Hypothalamus (tissue), 51 donors: ENCODE measurements around the gene PPP1R9A.

Source experiments
- DNase-seq, 51 donors: peaks; one replicate each; lab custom pipeline; 2025; lab: John Stamatoyannopoulos, UW

The PPP1R9A gene

GRCh38 chr7:95244616-95245015 is 337.2 kb downstream of the PPP1R9A start:
- no peak for DNase-seq

- peak in 1 of 51 donors; percentile 1 for DNase-seq
Observed at GRCh38 chr7:95245828-95246500, 338.6 kb downstream of the PPP1R9A start.

- DNase-seq: peak in 36 of 51 donors; percentile 3 to 89 (median 39)
Observed at GRCh38 chr7:95246831-95247370, 339.5 kb downstream of the PPP1R9A start.

- no peak for DNase-seq
Observed at GRCh38 chr7:95250571-95250970, 343.2 kb downstream of the PPP1R9A start.

- no peak for DNase-seq
Observed at GRCh38 chr7:95251966-95252365, 344.6 kb downstream of the PPP1R9A start.

- DNase-seq: no peak
Observed at GRCh38 chr7:95253986-95254385, 346.6 kb downstream of the PPP1R9A start.

- no peak for DNase-seq
Observed at GRCh38 chr7:95255691-95256090, 348.3 kb downstream of the PPP1R9A start.

- DNase-seq: no peak
Observed at GRCh38 chr7:95261895-95262415, 354.6 kb downstream of the PPP1R9A start.

- no peak for DNase-seq
Observed at GRCh38 chr7:95262875-95263274, 355.5 kb downstream of the PPP1R9A start.

GRCh38 chr7:95263785-95264362 is 356.5 kb downstream of the PPP1R9A start:
- peak in 1 of 51 donors; percentile 5 for DNase-seq

GRCh38 chr7:95264363-95264891 is 357.0 kb downstream of the PPP1R9A start:
- no peak for DNase-seq

GRCh38 chr7:95265634-95266033 is 358.2 kb downstream of the PPP1R9A start:
- DNase-seq: no peak

- DNase-seq: no peak
Observed at GRCh38 chr7:95267754-95268153, 360.4 kb downstream of the PPP1R9A start.

GRCh38 chr7:95269640-95270039 is 362.2 kb downstream of the PPP1R9A start:
- DNase-seq: no peak

GRCh38 chr7:95276114-95276513 is 368.7 kb downstream of the PPP1R9A start:
- DNase-seq: no peak

GRCh38 chr7:95279417-95279816 is 372.0 kb downstream of the PPP1R9A start:
- DNase-seq: no peak

- no peak for DNase-seq
Observed at GRCh38 chr7:95286096-95286495, 378.7 kb downstream of the PPP1R9A start.

- DNase-seq: no peak
Observed at GRCh38 chr7:95290166-95290830, 382.9 kb downstream of the PPP1R9A start.

GRCh38 chr7:95295397-95295796 is 388.0 kb downstream of the PPP1R9A start:
- DNase-seq: no peak

GRCh38 chr7:95296456-95296855 is 389.1 kb downstream of the PPP1R9A start:
- no peak for DNase-seq

GRCh38 chr7:95297041-95297440 is 389.6 kb downstream of the PPP1R9A start:
- no peak for DNase-seq
